Epidermal melanocyte (primary cell): ENCODE data around the gene FHOD3.
"Not testable (repeated sequence)": the region's sequence is repeated elsewhere in the genome, so short reads cannot be mapped to it uniquely, and the experiment has no call there.

Source experiments
- DNase-seq: peaks from one replicate; pipeline ENCODE4 v3.0.0; 2011; ENCODE audit warnings: low spot score; ENCODE audit not compliant: insufficient read length

FHOD3 gene

GRCh38 chr18:36441426-36442240, 144.1 kb downstream of the FHOD3 start:
- DNase-seq: no peak

GRCh38 chr18:36442717-36443116, 145.2 kb downstream of the FHOD3 start:
- DNase-seq: no peak

GRCh38 chr18:36446059-36446458, 148.5 kb downstream of the FHOD3 start:
- no peak for DNase-seq

GRCh38 chr18:36448384-36449290, 151.1 kb downstream of the FHOD3 start:
- DNase-seq: no peak

GRCh38 chr18:36449451-36449850, 151.9 kb downstream of the FHOD3 start:
- DNase-seq: no peak

- DNase-seq: no peak
These were observed 152.8 kb downstream of the FHOD3 start for GRCh38 chr18:36450264-36450663.

- no peak for DNase-seq
These were observed 154.1 kb downstream of the FHOD3 start for GRCh38 chr18:36451454-36452251.

- no peak for DNase-seq
These were observed 156.7 kb downstream of the FHOD3 start for GRCh38 chr18:36454245-36454644.

- DNase-seq: no peak
These were observed 157.4 kb downstream of the FHOD3 start for GRCh38 chr18:36454848-36455458.

GRCh38 chr18:36455931-36456330, 158.4 kb downstream of the FHOD3 start:
- DNase-seq: no peak

GRCh38 chr18:36456622-36457021, 159.1 kb downstream of the FHOD3 start:
- DNase-seq: no peak

- DNase-seq: no peak
These were observed 160.2 kb downstream of the FHOD3 start for GRCh38 chr18:36457683-36458082.

- no peak for DNase-seq
These were observed 160.8 kb downstream of the FHOD3 start for GRCh38 chr18:36458306-36458705.

GRCh38 chr18:36459203-36459602, 161.7 kb downstream of the FHOD3 start:
- DNase-seq: no peak

- DNase-seq: no peak
These were observed 162.3 kb downstream of the FHOD3 start for GRCh38 chr18:36459786-36460185.

- no peak for DNase-seq
These were observed 162.9 kb downstream of the FHOD3 start for GRCh38 chr18:36460324-36460850.

- no peak for DNase-seq
These were observed 163.3 kb downstream of the FHOD3 start for GRCh38 chr18:36460854-36461253.

- no peak for DNase-seq
These were observed 164.1 kb downstream of the FHOD3 start for GRCh38 chr18:36461551-36461987.

- not testable (repeated sequence) for DNase-seq
These were observed 166.0 kb downstream of the FHOD3 start for GRCh38 chr18:36463516-36463915.

GRCh38 chr18:36464126-36464651, 166.7 kb downstream of the FHOD3 start:
- no peak for DNase-seq

GRCh38 chr18:36465276-36465675, 167.8 kb downstream of the FHOD3 start:
- DNase-seq: no peak
